Putamen (tissue), 1 donor: ENCODE results near the gene XPC.
"Not testable (repeated sequence)": the region's sequence is repeated elsewhere in the genome, so short reads cannot be mapped to it uniquely, and the experiment has no call there.

ENCODE experiments used
- DNase-seq: peaks from one replicate; pipeline ENCODE4 v3.0.0-alpha.2; 2016; ENCODE audit warnings: low spot score

The XPC gene

DNA sequence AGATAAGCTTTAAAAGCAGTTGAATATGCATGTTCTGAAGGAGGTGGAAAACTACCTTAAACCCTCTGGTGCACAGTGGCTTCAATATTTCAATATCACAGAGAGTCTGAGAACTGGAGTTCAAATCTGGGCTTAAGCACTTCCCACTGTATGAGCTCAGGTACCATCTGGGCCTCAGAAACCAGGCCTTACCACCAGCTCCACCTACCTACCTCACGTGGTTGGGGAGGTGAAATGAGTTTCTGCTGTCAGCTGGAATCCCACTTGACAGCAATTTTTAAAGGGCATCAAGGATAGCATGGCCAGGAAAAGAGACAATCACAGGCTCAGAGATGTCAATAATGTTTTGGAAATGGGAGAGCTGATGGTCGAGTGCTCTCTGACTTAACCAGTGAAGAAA lies 58.8 kb downstream of the XPC start:
- DNase-seq, result no peak

DNA sequence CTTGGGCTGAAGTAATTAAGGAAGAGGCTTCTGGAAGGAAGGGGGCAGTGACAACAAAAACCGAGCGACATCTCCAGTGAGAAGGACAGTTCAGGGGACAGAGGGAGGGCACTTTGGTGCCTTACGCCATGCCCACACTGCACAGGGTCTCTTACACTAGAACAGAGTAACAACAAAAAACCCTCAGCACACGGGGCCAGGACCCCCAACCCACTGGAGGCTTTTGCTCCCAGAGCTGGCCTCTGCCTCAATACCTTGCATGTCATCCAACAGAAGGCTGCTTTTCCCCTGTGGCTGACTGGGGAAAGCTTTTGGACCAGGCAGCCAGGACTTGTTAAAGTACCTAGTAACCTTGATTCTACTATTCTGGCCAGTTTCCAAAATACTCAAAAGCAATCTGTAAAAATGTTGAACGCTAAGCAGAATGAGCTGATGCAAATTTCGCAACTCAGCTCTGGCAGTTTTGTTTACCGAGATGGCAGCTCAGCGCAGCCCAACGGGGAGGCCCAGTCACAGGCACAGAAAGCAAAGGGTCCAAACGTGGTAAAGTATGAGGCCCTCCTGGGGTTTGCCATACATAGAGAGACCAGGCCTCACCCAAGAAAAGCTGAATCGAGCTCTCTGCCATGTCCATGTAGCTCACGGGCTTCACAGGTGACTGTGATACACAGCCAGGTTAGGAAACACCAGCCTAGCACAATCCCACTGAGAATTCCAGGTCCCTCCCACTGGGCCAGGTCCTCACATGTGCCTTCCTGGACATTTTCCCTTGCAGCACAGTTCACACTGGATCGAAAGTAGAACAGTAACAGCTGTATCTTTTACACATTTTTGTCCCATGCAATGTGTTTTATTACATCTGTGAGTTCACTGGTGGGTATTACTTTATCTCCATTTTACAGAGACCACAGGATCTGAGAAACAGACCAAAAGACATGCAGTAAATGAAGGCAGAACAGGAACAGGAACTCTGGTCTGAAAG lies 59.7 kb downstream of the XPC start:
- no peak for DNase-seq

DNA sequence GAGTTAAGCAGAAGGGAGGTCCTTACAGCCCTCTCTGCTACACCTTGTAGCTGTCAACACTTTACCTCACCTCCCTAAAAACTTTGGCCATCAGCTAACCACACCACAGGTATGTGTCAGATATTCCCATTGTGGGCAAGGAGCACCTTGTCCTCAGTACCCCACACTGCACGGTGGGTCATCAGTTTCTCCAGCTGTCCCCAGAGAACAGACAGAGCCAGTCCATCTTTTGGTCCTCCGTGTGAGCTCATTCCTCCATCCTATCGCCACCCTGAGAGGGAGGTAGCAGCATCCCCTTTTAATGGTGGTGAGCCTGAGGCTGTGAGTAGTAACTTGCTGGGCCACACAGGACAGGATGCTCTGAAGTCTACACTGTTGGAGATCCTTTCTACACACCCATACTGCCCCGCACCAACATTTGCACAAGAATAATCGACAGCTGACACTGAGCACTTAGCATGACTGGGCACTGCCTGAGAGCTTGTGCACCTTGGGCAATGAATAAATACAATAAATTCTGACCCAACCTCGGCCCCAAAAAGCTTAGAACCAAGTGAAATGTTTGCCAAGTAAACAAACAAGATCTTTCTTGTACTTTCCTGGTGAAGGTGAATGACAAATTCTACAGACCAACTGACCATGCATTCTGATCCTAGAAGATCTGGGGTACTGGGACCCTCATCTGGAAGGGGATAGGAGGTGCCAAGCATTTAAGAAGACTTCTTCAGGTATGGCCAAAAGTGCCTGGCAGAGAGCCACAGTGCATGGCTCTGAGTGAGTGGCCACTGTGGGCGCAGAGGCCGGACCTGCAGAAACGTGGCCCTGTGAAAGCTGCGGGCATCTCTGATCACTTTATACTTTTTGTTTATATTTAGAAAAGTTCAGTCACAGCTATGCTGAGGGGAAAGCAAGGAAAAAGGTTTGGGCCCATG lies 60.7 kb downstream of the XPC start:
- DNase-seq, result no peak

DNA sequence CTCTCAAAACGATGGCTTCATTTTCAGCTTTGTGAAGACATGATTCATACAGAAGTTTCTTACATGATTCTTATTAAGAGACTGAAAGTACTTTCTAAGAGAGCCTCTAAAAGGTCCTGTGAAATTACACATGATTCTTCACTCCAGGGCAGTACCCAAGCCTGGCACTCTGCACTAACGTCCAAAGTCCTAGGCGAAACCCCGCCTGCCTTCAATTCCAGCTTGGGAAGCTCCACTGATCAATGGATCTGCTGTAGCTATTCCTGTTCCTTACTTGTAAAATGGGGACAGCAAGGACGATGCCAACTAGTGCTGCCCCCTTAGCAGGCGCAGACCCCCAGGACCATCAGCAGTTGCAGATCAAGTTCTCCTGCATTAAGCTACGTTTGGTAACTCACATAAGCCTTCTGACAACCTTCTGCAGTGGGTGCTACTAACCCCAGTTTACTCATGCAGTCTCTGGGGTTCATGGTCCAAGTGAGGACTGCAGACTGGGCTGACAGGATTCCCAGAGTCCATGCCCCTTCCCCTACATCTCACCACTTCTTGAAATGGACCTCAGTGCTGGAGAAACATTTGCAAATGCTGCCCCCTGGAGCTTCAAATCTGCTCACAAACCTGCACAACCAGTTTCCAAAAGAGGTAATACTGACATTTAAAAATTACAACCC lies 64.3 kb downstream of the XPC start:
- no peak for DNase-seq

DNA sequence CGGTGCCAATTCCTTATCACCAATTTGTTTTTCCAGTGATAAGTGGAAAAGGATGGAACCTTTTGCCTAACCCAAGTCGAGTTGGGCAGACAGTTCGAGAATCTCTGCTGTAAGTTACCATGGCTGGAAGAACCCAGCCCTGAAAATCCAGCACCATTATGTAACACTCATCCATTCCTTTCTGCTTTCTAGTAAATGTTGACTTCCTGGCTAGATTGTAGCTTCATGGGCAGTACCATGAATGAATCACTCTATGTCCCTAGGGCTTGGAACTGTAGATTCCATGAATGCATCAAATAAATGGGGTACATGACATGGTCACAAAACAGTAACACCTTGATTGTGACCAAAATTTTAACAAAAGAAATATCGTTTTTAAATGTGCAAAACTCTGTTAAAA lies 67.7 kb downstream of the XPC start:
- no peak for DNase-seq

DNA sequence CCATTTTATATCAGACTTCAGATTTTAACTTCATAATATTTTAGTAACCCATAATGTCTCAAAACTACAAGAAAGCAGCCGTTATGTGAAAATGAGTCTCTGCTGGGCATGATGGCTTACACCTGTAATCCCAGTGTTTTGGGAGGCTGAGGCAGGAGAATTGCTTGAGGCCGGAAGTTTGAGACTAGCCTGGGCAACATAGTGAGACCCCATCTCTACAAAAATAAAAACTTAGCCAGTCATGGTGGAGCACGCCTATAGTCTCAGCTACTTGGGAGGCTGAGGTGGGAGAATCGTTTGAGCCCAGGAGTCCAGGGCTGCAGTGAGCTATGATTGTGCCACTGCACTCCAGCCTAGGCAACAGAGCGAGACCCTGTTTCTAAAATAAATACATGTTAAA lies 68.6 kb downstream of the XPC start:
- not testable (repeated sequence) for DNase-seq

DNA sequence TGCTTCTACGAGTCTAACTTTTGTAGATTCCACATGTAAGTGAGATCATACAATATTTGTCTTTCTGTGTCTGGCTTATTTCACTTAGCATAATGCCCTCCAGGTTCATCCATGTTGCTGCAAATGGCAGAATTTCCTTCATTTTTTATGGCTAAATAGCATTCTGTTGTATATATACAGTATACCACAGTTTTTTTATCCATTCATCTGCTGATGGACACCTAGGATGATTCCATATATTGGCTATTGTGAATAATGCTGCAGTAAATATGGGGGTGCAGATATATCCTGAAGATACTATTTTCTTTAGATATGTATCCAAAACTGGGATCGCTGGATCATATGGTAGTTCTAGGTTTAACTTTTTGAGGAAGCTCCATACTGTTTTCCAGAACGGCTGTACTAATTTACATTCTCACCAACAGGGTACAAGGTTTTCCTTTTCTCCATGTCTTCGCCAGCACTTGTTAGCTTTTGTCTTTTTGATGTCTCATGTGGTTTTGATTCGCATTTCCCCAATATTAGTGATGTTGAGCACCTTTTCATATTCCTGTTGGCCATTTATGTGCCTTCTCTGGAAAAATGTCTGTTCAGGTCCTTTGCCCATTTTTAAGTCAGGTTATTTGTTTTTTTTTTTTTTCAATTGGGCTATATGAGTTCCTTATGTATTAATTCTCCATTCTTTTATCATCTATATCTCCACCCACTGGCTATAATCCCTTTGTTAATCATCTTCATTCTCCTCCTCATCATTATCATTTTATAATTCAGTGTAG lies 80.6 kb downstream of the XPC start:
- no peak for DNase-seq

DNA sequence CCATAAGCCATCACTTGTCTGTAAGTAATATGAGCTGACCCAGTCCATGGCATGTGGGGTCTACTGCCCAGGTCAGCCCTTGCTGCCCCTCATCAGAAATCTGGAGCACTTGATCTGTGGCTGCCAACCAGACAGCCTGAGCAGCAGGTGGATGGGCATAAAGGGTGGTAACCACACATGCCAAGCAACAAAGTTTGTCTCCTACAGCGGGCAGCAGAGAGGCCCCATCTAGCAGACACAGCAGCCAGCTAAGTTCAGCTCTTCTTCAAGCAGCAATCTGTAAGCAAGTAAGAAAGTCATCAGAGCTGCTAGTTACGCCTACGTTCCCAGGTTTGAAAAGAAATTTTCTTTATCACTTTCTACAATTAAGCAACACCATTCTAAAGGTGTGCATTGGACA lies 81.7 kb downstream of the XPC start:
- no peak for DNase-seq
